Stimulated activated CD8-positive, alpha-beta memory T cell treated with anti-CD3 and anti-CD28 coated beads, Interleukin-2, amount 100 ng/mL, for 1 hour (primary cell): Measurements from ENCODE around the gene AP5B1.
A peak's percentile ranks its signal among the peaks of the same experiment; 100 is the strongest.

Experiments
- DNase-seq, 2 donors: peaks; one replicate each; pipeline ENCODE4 v3.0.0-alpha.2; 2020; ENCODE audit warnings: low read depth in 2 of 2

Gene AP5B1, protein sequence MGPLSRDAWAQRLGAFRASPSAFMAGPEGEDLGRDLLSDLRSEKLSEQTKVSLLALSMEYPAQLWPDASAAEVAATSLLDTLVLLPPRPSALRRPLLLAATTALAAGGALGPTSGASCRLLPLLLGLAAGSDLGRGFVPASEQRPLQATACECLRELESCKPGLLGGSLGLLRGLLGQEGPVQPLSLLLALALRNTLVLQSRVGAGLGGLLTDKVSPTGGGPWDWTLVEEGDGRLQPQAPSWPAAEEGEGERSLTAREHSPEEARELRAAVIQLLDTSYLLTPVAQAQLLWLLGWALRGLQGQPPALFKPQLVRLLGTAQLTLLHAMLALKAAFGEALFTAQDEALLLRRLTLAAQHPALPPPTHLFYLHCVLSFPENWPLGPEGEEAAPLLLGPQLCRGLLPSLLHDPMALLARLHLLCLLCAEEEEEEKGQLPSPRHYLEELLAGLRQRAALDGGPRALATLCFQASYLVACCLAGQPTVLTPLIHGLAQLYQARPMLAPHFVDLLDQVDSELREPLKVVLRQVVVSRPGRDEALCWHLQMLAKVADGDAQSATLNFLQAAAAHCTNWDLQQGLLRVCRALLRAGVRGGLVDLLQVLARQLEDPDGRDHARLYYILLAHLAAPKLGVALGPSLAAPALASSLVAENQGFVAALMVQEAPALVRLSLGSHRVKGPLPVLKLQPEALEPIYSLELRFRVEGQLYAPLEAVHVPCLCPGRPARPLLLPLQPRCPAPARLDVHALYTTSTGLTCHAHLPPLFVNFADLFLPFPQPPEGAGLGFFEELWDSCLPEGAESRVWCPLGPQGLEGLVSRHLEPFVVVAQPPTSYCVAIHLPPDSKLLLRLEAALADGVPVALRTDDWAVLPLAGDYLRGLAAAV

DNA sequence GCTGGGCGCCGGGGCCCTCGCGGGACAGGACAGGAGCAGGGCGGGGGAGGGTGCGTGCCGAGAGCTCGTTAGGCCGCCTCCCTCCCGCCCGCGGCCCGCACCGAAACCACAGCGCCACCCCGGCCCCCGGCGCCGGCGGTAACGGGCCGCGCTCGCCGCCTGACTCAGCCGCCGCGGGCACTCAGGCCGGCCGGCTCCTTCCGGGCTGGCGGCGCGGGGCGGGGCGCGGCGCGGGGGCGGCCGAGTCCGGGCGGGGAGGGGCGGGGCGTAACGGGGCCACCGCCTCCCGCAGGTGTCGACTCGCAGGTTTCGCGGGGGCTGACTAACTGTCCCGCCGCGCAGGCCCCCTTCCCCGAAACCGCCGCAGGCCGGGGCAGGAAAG lies at the start of gene AP5B1:
Gene AP5B1 (minus strand): TSS at position 207 of the 382 bp plus-strand sequence. CDS start 385 bp downstream, outside the sequence.
- peak; percentile 63 to 64 for DNase-seq

DNA sequence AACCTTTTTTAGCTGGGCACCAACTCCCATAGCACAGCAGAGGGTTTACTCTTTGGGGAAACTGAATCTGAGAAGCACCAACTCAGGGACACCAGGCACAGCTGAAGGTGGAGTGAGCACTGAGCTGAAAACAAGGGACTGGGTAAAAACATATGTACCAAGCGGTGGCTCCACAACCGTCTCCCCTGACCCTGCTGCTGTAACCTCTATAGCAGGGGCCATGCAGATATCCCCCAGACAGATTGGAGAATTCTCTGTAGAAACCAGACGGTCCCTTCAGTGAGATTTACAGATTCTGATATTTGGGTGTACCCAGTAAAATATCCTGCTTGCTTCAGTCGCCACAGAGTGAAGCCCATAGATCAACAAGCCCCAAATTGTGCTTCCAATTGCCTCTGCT lies 48.7 kb upstream of the AP5B1 start:
- DNase-seq: no peak

DNA sequence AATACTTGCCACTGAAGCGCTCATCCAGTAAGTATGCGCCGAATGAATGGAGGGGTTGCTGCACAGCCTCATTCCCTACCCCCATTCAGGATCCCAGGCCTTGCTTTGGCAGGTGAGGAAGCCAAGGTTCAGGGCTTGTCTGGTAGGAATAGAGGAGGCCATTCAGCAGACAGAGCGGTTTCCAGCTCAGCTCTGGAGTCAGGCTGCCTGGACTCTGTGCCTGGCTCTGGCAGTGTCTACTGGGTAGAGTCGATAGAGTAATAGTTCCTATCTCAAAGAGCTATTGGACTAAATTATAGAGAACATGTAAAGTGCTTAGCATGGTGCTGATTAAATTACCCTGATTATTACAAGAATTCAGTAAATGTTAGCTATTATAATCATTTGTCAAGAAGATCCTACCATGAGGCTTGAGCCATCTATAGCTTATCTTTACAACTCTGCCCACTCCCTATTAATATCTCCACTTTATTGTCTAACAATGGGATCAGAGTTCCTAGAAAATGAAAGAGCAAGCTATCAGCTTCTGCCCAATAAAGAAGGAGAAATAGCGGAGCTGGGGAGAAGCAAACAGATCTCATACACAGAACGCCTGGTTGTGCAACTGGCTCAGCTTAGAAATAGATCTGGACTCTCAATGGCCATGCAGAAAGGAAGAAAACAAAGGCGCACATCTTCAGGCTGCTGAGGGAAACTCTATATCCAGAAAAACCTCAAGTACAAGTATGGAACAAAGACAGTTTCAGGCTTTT lies 46.4 kb upstream of the AP5B1 start:
- no peak for DNase-seq

DNA sequence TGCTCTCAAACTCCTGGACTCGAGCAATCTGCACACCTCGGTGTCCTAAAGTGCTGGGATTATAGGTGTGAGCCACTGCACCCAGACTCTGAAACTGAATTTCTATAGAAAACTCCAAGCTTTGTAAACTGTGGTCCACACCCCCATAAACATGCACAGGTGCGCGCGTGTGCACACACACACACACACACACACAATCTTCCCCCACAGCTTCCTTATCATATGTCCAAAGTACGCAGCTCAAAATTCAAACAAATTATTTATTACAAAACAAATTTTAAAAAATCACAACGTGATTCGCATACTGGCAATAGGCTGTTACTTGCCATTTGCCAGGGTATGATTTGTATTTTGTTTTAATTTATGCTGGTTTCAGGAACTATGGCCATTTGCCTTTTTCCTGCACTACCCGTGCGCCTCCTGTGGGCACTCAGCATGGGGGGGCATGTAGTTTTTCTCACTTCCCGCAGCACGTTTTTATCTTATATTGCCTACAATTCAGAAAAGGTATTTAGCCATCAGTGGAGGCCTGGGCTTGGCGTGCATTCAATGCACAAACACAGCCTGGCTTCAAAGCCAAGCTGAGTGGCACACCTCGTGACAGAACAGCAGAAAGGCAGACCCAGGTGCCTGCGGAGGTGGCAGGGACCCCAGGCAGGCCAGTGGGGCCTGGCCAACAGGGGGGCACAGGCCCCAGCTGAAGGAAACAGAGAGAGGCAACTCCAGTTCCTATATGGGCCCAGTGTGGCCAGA lies 42.2 kb upstream of the AP5B1 start:
- DNase-seq: no peak

DNA sequence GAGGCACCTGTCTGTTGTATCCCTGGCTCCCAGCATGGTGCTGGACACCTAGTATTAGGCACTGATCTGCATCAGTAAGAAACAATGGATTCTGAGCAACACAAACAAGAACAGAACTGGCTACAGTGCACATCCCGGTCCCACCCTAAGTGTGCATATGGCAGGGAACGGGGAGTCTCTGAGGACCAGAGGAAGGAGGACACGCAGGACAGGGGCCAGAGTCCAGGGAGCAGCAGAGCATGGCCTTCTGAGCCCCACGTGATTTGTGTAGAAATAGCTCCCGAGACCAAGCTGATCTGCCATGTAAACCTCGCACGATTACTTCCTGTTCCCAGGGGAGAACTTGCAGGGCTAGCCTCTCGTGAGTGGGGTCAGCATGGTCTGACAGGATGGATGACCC lies 40.3 kb upstream of the AP5B1 start:
- DNase-seq: no peak

DNA sequence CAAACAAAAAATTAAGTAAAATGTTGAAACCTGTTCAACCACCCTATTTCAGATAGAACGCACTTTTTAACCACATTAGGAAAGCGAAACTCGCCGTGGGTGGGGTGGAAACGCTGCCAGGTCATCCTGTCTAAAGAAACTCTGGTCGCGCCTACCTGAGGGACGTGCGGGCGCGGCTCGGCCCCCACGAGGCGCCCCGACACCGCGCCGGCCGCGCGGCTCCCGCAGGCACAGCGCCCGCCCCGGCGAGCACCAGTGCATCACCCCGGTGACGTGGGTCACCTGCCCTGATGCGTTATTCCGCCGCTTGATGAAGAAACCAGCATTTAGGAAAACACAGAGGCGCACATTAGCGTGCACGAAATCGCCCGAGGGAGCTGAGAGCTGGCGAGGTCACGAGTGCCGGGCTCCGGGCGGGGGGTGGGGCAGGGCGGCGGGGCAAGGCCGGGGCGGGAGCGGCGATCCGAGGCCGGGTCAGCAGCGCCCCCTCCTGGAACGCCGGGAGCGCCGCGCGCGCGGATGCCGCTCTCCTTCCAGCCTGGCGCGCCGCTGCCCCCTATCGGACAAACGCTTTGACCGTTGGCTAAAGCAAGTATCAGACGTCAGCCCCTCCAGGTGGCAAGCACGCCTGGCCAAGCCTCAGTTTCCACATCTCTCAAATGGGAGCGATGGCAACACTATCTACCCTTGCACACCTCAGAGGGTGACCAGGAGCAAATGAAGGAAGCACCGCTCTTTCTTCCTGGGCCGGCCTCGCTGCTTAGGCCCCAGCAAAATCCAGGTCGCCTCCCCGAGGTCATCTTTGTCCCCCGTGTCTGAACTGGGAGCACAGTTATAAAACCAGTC lies 37.3 kb upstream of the AP5B1 start:
- peak; percentile 92 for DNase-seq

DNA sequence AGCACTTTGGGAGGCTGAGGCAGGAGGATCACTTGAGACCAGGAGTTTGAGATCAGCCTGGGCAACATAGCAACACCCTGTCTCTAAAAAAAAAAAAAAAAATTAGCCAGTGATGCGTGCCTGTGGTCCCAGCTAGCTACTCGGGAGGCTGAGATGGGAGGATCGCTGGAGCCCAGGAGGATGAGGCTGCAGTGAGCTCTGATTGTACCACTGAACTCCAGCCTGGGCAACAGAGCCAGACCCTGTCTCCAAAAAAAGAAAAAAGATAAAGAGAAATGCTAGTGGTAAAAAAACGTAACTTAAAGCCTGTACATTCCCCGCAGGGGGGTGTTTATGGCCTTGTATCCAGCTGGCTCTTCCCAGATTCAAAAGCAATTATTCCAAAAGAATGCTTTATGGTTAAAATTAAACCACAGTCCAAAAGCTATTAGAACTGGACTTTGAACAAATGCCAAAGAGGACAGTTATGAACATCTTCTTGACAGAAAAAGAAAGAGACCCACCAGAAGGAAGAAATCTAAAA lies 36.6 kb upstream of the AP5B1 start:
- DNase-seq: no peak

DNA sequence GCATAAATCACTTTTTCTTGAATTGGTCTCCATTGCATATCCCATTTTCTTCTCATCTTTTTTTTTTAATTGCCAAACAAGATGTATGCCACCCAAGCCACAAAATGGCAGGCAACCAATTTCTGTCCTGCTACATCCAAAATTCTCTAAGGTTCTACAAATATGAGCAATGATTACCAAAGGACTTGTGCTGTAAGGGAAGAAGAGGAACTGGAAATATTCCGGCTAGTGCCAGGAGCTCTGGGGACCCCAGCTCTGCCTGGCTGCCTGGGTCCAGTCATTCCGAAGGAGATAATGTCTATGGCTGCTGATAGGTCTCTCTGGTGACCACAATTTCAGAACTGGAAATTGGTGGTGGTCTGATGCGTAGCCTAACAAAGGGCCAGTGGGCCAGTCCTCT lies 35.9 kb upstream of the AP5B1 start:
- DNase-seq: no peak

DNA sequence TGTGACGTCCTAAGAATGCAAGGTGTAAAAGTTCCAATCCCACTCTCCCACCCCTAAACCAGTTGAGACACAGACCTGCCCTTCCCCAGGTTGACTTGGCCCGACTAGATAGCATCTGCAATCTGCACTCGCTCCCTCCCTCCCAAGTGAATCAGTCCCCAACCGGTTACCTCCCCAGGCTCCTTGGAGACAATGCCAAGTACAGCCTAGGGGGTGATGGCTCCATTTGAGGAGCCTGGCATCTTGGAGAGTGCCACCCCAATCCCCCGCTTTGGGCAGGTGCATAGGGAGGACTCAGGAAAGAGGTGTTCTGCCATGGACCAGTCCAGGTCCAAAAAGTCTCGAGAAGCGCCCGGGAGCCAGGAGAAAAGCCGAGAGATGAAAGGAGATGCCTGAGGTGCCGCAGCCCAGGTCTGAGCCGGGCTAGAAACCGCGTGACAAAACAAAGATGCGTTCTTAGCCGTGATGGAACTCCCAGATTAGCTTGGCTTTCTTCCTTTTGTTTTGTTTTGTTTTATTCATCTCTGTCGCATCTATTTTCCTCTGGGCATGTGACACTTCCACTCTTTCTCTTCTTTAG lies 34.3 kb upstream of the AP5B1 start:
- no peak for DNase-seq

DNA sequence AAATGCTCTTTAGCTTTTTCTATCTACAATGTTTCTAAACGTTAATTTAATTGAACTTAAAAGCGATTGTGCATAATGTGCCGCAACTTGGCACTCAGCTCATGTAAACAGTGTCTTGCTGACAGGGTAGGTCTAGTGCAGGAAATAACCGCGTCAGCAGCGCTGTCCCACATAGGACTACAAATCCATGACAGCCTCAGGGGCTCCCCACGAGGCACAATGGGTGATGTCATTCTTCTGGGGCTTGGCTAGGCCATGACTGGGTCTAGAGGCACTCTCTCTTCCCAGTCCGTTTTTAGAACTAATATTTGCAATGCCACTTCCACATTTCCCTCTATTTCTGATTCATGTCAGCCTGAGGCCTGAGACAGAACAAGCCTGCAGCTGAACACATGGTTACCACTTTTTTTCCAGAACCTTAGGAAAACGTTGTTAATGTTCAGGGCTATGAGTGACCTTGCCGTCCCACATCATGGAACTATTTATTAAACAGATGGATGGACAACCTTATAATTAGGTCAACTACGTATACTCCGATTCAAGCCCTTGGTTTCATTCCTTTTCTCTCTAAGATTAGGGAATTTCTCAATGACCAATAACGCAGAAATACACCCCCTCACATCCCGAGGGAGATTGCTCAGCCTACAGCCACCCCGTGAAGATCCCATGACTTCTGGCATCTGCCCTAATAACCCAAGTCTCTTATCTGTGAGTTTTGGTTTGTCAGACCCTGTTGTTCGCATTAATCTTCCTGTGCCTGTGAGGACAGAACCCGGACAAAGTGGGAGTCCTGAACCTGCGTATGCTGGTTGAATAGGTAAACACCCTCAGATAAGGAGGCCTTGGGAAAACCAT lies 33.6 kb upstream of the AP5B1 start:
- no peak for DNase-seq

DNA sequence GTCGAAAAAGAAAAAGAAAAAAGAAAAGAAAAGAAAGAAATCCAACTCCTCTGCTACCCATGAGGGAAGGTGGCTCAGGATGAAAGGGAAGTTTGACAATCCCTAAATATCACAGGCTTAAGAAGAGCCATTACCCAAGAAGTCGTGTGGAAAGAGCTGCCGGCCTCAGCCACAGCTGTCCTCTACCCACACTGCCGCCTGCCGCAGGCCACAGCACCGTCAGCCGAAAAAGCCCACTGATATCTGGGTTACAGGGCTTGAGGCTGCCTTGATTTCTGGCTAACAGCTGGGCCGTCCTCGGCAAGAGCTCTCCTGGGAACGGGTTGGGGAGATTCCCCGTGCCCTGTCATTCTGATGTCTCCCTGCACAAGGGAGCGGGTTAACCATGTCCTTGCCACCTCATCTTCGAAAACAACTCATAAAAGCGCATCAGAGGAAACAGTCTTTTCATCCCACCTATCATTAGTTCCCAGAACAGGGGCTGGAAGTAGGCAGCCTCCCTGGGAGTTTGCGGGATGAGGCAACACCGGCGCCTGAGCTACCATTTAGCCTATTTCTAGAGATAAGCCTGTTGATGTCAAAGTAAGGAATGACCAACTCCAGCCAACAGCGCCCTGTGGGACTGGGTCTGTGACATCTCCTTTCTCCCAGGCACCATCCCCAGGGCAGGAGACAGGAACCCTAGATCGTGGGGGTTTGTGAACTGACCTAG lies 31.1 kb upstream of the AP5B1 start:
- DNase-seq: no peak

DNA sequence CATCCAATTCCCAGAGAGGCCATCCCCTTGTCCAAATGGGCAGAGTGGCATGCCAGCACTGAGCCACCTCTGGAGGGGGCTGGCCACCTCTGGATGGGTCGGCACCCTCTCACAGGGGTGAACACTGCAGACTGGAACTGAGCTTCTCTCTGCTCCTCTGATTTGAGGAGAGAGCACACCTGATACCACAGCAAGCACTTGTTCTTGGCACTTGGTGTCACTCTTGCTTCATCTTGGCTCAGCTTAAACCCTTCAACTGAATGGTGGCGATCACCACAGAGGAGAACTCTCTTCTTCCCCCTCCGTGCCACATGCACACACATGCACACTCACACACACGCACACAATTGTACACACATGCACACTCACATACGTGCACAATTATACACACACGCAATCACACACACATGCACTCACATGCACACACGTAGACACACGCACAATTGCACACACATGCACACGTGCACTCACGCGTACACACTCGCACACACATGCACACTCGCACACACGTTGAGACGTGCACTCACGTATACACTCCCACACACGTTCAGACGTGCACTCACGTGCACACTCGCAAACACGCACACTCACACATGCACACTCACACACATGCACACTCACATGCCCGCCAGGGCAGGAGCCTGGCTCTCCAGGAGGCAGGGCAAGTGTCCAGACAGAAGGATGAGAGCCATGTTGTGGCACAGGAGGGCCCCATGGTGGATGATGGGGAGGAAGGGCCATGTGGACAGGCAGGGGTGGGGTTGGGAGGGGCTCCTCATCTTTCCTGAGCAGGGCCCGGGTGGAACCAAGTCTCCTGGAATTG lies 29.5 kb upstream of the AP5B1 start:
- no peak for DNase-seq

DNA sequence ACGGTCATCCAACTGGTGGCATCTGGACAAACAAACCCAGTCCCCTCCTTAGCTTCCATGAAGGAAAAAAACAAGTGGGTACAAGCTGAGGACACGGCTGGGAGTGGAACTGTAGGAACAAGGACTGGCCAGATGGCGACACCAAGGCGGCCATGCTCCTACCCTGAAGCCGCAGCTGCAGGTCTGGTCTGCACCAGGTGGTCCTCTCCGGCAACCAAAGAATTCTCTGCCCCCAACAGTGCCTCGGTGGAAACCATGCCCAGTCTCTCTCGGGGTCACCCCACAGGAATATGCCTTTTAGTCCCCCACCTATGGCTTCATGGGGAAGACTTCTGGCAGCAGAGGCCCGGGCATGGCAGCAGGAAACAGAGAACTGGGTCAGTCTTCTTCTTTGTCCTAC lies 28.7 kb upstream of the AP5B1 start:
- DNase-seq: no peak

DNA sequence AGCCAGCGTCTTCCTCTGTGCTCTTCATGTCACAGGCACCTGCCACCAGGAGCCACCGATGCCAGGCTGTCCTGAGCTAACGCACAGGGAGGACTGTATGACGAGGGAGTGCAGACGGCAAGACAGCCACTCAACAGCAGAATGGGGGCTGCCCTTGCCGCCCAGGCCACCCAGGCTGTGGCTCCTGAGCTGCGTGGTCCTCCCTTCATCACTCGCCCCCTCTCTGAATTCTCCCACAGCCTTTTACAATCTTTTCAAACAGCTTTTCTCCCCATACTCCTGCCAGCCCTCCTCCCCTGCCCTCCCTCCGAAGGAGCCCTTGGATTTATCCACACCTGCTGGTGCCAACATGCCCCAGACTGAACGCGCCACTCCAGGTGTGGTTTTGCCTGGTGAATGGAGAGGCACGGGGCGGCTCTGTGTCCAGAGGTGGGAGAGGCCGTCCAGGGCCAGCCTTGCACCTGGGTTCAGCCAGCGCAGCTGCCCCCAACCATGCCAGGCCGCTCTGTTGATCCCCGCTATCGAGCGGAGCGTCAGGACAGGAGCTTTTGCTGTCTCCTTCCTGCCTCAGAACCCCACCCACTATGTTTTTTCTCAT lies 28.1 kb upstream of the AP5B1 start:
- no peak for DNase-seq

DNA sequence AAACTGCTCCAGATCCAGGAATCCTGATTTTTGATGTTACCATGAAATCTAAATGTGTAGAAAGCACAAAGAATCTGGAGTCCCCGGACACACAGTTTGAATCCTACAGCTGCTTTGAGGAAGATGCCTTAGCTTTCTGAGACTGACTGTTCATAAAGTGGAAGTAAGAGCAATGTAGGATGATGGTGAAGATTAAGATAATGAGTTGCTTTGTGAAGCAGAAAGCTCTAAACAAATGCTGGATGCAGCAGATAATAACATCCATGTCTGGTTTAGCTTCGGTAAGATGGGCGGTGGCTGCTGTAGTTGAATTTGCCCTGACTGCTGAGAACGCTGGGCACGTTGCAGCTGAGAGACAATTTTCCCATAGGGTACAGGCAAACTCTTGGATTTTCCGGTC lies 26.2 kb upstream of the AP5B1 start:
- no peak for DNase-seq

DNA sequence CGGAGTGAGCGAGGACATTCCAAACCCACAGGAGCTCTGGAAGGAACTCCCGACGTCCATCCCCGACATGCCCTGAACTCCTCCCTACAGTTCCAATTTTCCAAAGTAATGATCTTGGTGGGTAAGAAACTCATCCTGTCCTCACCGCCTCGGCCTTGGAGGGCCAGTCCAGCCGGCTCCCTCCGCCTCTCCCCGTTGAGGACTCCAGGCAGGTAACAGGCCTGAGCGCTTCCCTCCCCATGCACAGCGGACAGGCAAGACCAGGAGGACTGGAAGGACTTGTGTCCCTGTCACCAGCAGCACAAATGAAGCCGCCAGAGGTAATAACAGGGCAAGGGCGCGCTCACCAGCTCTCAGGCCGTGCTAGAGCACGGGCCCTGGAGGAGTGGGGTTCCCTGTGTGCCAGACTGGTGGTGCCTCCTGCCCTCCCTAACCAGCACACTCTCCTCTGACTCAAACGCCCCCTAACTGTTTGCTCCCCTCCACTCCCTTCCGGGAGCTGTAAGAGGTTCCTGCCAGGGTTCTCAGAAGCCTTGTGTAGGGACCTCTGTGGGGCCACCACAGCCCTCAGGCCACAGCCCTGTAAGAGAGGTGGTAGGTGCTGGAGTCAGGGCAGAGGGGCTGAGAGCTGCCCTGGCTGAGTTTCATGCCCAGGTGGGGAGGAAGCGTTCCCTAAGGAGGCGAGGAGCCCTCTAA lies 23.2 kb upstream of the AP5B1 start:
- DNase-seq: no peak
